ENCODE data around the gene CHAT. TPM values are rescaled to one million over a fixed set of nuclear protein-coding genes. Genes with fewer than 3 reads are reported as not detected.

CHAT gene
- total RNA-seq, 3 donors from 2014 or later, result not detected

DNA sequence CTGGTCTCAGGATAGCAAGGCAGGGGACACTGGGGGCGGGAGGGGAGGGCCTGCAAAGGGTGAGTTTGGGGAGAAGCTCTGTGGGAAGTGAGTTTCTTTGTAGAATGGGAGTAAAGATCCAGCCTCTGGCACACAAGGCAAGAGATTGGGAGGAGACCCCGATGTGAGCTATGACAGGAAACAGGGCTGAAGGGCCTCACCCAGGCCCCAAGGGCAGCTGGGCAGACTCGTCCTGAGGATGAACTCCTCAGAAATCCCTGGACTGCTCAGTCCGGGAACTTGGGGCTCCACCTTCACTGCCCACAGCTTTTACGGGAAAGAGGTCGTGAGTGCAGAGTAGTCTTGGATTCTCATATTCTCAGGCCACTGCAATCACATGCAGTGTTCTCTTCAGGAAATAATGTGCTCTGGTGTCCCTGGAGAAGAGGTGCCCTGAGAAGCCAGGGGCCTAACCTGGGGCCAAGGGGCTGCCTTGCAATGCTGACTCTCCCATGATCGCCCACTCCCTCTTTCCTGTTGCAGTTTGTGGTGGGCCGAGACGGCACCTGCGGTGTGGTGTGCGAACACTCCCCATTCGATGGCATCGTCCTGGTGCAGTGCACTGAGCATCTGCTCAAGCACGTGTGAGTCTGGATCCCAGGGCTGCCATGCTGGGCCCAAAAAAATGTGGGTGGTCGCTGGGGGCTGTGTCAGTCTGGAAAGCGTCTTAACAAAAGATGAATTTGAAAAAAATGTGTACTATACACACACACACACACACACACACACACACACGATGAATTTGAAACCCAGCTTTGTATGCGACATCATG lies 34.4 kb downstream of the CHAT start:
- Histone ChIP-seq H3K4me1 (no peaks in the 10 kb centered on the region), H3K4me3 (no peak overlapping the region), H3K27ac (no peak overlapping the region), H3K9me3 (no peaks in the 10 kb centered on the region), H3K36me3 (no peaks in the 10 kb centered on the region), H3K27me3 (peaks cover 0 to 32% of the 10 kb centered on the region in 2 donors)
- DNase-seq (ENCODE audit: low spot score in 2 of 2), result no peak
- intact Hi-C loops (cut with DNase I; ENCODE audit: low total_unique reads), result no loop called here
- TF ChIP-seq POLR2A (IDR thresholded peaks at IDR 0.05), result no peak

DNA sequence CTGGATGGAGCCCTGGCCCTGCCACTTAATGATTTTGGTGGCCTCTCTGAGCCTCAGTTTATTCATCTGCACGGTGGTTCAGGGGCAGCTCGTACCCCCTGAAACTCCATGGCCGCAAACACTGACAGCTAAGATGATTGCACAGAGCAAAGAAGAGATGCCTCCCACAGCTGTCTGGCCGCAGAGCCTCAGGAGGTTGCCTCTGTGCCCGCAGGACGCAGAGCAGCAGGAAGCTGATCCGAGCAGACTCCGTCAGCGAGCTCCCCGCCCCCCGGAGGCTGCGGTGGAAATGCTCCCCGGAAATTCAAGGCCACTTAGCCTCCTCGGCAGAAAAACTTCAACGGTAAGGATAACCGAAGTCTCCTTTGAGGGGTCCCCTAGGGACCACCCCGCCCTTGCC lies 35.5 kb downstream of the CHAT start:
- DNase-seq (ENCODE audit: low spot score in 2 of 2), result no peak
- no peak overlapping the region for H3K4me3 ChIP-seq
- intact Hi-C loops (cut with DNase I; ENCODE audit: low total_unique reads), result no loop called here
- H3K27me3 ChIP-seq, result peaks cover 0 to 21% of the 10 kb centered on the region in 2 donors
- no peaks in the 10 kb centered on the region for H3K9me3 ChIP-seq
- TF ChIP-seq POLR2A (IDR thresholded peaks at IDR 0.05) (no peak), POLR2AphosphoS5 (IDR thresholded peaks at IDR 0.05) (no peak)
- TF ChIP-seq, protein P1, sequence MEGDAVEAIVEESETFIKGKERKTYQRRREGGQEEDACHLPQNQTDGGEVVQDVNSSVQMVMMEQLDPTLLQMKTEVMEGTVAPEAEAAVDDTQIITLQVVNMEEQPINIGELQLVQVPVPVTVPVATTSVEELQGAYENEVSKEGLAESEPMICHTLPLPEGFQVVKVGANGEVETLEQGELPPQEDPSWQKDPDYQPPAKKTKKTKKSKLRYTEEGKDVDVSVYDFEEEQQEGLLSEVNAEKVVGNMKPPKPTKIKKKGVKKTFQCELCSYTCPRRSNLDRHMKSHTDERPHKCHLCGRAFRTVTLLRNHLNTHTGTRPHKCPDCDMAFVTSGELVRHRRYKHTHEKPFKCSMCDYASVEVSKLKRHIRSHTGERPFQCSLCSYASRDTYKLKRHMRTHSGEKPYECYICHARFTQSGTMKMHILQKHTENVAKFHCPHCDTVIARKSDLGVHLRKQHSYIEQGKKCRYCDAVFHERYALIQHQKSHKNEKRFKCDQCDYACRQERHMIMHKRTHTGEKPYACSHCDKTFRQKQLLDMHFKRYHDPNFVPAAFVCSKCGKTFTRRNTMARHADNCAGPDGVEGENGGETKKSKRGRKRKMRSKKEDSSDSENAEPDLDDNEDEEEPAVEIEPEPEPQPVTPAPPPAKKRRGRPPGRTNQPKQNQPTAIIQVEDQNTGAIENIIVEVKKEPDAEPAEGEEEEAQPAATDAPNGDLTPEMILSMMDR (IDR thresholded peaks at IDR 0.05), result no peak
- no peak overlapping the region for H3K27ac ChIP-seq
- H3K36me3 ChIP-seq, result no peaks in the 10 kb centered on the region
- no peaks in the 10 kb centered on the region for H3K4me1 ChIP-seq

GRCh38 chr10:49649936-49650723 lies 36.3 kb downstream of the CHAT start:
- no peaks in the 10 kb centered on the region for H3K9me3 ChIP-seq
- intact Hi-C loops (cut with DNase I; ENCODE audit: low total_unique reads), result no loop called here
- H3K4me1 ChIP-seq, result no peaks in the 10 kb centered on the region
- DNase-seq (ENCODE audit: low spot score in 2 of 2), result no peak
- no peaks in the 10 kb centered on the region for H3K36me3 ChIP-seq
- H3K27ac ChIP-seq, result no peak overlapping the region
- no peak overlapping the region for H3K4me3 ChIP-seq
- no peak for TF ChIP-seq POLR2A (IDR thresholded peaks at IDR 0.05)
- TF ChIP-seq, protein P1 (IDR thresholded peaks at IDR 0.05), result no peak
- no peak for TF ChIP-seq POLR2AphosphoS5 (IDR thresholded peaks at IDR 0.05)
- H3K27me3 ChIP-seq, result peaks cover 0 to 15% of the 10 kb centered on the region in 2 donors

GRCh38 chr10:49650724-49651034 lies 36.8 kb downstream of the CHAT start:
- Histone ChIP-seq H3K9me3 (no peaks in the 10 kb centered on the region), H3K27ac (no peak overlapping the region), H3K4me3 (no peak overlapping the region), H3K36me3 (no peaks in the 10 kb centered on the region), H3K4me1 (no peaks in the 10 kb centered on the region), H3K27me3 (peaks cover 0 to 10% of the 10 kb centered on the region in 2 donors)
- intact Hi-C loops (cut with DNase I; ENCODE audit: low total_unique reads), result no loop called here
- no peak for DNase-seq (ENCODE audit: low spot score in 2 of 2)
- TF ChIP-seq, protein P1 (IDR thresholded peaks at IDR 0.05), result no peak
- no peak for TF ChIP-seq POLR2A (IDR thresholded peaks at IDR 0.05)
- no peak for TF ChIP-seq POLR2AphosphoS5 (IDR thresholded peaks at IDR 0.05)

DNA sequence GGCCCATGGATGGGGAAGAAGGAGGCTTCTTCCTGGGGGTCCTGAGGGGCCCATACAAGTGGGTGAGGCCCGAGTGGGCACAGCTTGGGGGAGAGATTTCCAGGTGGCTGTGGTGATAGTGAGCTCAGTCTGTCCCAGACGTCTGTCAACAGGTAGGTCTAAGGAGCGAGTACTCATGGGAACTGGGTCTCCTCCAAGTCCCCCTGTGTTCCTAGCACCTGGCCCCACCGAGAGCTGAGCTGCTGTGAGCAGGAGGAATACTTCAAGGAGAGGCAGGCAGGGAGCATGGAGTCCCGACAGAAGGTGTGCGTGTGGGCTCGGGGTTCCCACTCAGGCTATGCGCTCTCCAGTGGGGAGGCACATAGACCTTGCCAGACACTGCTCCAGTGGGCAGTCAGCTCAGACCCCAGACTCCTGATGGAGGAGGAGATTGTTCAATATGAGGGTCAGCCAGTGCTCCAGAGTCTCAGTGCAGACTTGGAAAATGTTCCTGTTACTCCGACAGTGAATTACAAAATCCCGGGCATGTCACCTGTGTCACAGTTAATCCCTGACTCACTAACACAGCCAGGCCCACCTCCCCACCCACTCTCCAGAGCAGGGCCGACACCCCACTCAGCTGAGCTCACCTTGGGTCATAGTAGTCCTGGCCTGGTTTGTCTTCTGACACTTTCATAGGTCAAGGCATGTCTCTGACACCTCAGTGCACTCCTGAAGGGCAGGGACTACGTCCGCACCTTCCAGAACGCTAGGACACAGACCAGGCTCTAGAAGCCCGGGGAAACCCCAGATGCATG lies 37.4 kb downstream of the CHAT start:
- Histone ChIP-seq H3K4me3 (no peak overlapping the region), H3K4me1 (no peaks in the 10 kb centered on the region), H3K27me3 (peaks cover 0 to 10% of the 10 kb centered on the region in 2 donors), H3K9me3 (no peaks in the 10 kb centered on the region), H3K27ac (no peak overlapping the region), H3K36me3 (no peaks in the 10 kb centered on the region)
- intact Hi-C loops (cut with DNase I; ENCODE audit: low total_unique reads), result no loop called here
- TF ChIP-seq POLR2AphosphoS5 (IDR thresholded peaks at IDR 0.05) (no peak), POLR2A (IDR thresholded peaks at IDR 0.05) (no peak)
- TF ChIP-seq, protein P1 (IDR thresholded peaks at IDR 0.05), result no peak
- DNase-seq (ENCODE audit: low spot score in 2 of 2), result no peak
